Psoas muscle (tissue), 8 donors: ENCODE results near the gene RAP1B. TPM values are rescaled to one million over a fixed set of nuclear protein-coding genes. Genes with fewer than 3 reads are reported as not detected.

ENCODE experiments used
- ATAC-seq, 4 donors: fragments of 200-7000 bp; cut with Tn5 transposase; one replicate each; pipeline ENCODE4 v1.9.1; 2020; ENCODE audit warnings: moderate library complexity in 3 of 4, mild to moderate bottlenecking in 2 of 4
- DNase-seq, 2 donors: peaks; one replicate each; pipeline ENCODE4 v3.0.0-alpha.2; 2020
- H3K27ac ChIP-seq: fragments of 200-600 bp; one replicate; pipeline ENCODE4 v1.8.0; 2022
- H3K27me3 ChIP-seq, 3 donors: fragments of 200-600 bp in 1 of 3; one replicate each; pipeline versions ENCODE4 v1.6.1 to v1.8.0; 2013 to 2022; ENCODE audit warnings: low read length in 2 of 3, mild to moderate bottlenecking in 2 of 3, moderate library complexity in 1 of 3; ENCODE audit not compliant: insufficient read depth in 3 of 3
- H3K36me3 ChIP-seq, 2 donors: fragments of 200-600 bp in 1 of 2; one replicate each; pipeline versions ENCODE4 v1.6.1 to v1.8.0; 2013 to 2022; ENCODE audit warnings: low read depth in 1 of 2, mild to moderate bottlenecking in 1 of 2, moderate library complexity in 1 of 2; ENCODE audit not compliant: insufficient read depth in 1 of 2
- H3K4me1 ChIP-seq: fragments of 200-600 bp; one replicate; pipeline ENCODE4 v1.8.0; 2022
- H3K4me3 ChIP-seq: fragments of 200-600 bp; one replicate; pipeline ENCODE4 v1.8.0; 2022; ENCODE audit warnings: mild to moderate bottlenecking
- H3K9me3 ChIP-seq: fragments of 200-600 bp; one replicate; pipeline ENCODE4 v1.8.0; 2022
- CTCF ChIP-seq: fragments of 200-600 bp; IDR thresholded peaks from one replicate; pipeline ENCODE4 v1.8.0; 2022; ENCODE audit warnings: antibody characterized with exemption
- WGBS, 3 donors: extraction: QIAGEN DNeasy Blood & Tissue Kit; methylation state at CpG; one replicate each; pipeline versions ENCODE4 v1.1.6 to v1.1.7; 2013; 5-methylcytosine and 5-hydroxymethylcytosine counted together
- intact Hi-C, 2 donors: fragments of 100-400 bp; cut with DNase I; formaldehyde crosslinking; loops; one replicate each; pipeline versions ENCODE4 v1.11.0 to v1.14.2; 2022
- polyA plus RNA-seq, 3 donors: library from polyadenylated mRNA; stranded (reverse); fragments of 200-250 nt; gene quantifications; one replicate each; pipeline ENCODE4 v1.2.3, GENCODE V29; 2013
- total RNA-seq, 4 donors: library from RNA; stranded (reverse); fragmentation: NEBNext Ultra II Directional in 2 of 4; extraction: Animal tissue kit (Norgen Biotek cat#: 25700) in 2 of 4; gene quantifications; one replicate each; pipeline versions ENCODE4 v1.2.1 to v1.2.4, GENCODE V29; 2021 to 2023
- donor health status: healthy with polysubstance abuse.
- donor health status: DM: no; HTN: no; CAD: no; lungs with moderate emphysema.
- donor health status: Bipolar disorder and iron deficiency.
- donor health status: healthy.
- donor health status: DM: yes; HTN: yes; CAD: no.
- donor health status: DM: no; HTN: no; CAD: no.
- donor health status: DM: no; HTN: no; CAD: no.
- donor health status: DM: yes; HTN: yes; CAD: no.

RAP1B gene
- total and polyA plus RNA-seq, 7 donors = 36.2 to 85.7 (median 59.0) TPM

- peaks cover 14% of the 10 kb centered on the region for H3K4me1 ChIP-seq
- H3K27ac ChIP-seq = peak within 1 kb of the TSS; percentile 81
- WGBS, 3 donors = 0 to 1% (median 0%) methylated on average over 44 of the region's 44 CpGs
- peak; percentile 99 to 100 (median 99) for ATAC-seq
- H3K27me3 ChIP-seq = no peaks in the 10 kb centered on the region
- no peaks in the 10 kb centered on the region for H3K9me3 ChIP-seq
- intact Hi-C loops = loop anchor here (5.0 to 10.0 kb wide), 4 partner anchors 72 to 1420 kb away; partner anchors contain the start of genes RAP1B (in 2 of the 2) and CAND1 (in 1 of the 2)
- peak; percentile 99 to 100 for DNase-seq
- peak; percentile 11 for TF ChIP-seq CTCF
- H3K36me3 ChIP-seq = peaks cover 0 to 25% of the 10 kb centered on the region in 2 donors
- H3K4me3 ChIP-seq = peak within 1 kb of the TSS; percentile 86
Observed at GRCh38 chr12:68686595-68687521, 76.2 kb downstream of the RAP1B start, which contains the start of gene NUP107. Gene NUP107 (plus strand): TSS chr12:68686978. CDS start chr12:68687066, 88 bp downstream.

DNA sequence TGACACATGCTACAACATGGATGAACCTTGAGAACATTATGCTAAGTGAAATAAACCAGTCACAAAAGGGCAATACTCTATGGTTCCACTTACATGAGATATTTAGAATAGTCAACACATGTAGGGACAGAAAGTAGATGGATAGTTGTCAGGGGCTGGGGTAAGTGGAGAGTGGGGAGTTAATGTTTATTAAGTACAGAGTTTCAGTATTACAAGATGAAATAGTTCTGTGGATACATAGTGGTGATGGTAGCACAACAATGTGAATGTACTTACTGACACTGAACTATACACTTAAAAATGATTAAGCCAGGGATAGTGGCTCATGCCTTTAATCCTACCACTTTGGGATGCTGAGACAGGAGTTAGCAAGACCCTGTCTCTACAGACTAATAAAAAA, 84.8 kb downstream of the RAP1B start:
- Histone ChIP-seq H3K27me3 (no peaks in the 10 kb centered on the region), H3K27ac (no peak overlapping the region), H3K36me3 (peaks cover 3 to 98% of the 10 kb centered on the region in 2 donors), H3K4me1 (no peaks in the 10 kb centered on the region), H3K9me3 (no peaks in the 10 kb centered on the region), H3K4me3 (no peak overlapping the region)
- ATAC-seq (no peak), DNase-seq (no peak)
- intact Hi-C loops = loop anchor here in 1 of 2 donors (5.0 kb wide), 1 partner anchor 42 kb away; no protein-coding TSS in a partner anchor
- no peak for TF ChIP-seq CTCF

GRCh38 chr12:68699486-68699885, 88.8 kb downstream of the RAP1B start:
- intact Hi-C loops = loop anchor here in 1 of 2 donors (5.0 kb wide), 1 partner anchor 38 kb away; no protein-coding TSS in a partner anchor
- ATAC-seq (no peak), DNase-seq (no peak)
- Histone ChIP-seq H3K4me1 (no peaks in the 10 kb centered on the region), H3K9me3 (no peaks in the 10 kb centered on the region), H3K27me3 (no peaks in the 10 kb centered on the region), H3K4me3 (no peak overlapping the region), H3K36me3 (peaks cover 0 to 100% of the 10 kb centered on the region in 2 donors), H3K27ac (no peak overlapping the region)
- no peak for TF ChIP-seq CTCF
- 74 to 95% (median 83%) methylated on average over 1 of the region's 1 CpG for WGBS, 3 donors

Other genes with a start within 250 kb of the RAP1B start
- gene NUP107, start 76.1 kb downstream of the RAP1B start, total RNA-seq = 10 to 100 TPM; 17.6 to 21.1 (median 20.2) TPM
- 10 to 100 TPM in 2 of 3 donors, 1 to 10 TPM in 1; 9.2 to 22.8 (median 15.2) TPM for gene NUP107, start 76.1 kb downstream of the RAP1B start, polyA plus RNA-seq
- 1 to 10 TPM; 4.2 to 7.5 (median 6.0) TPM for gene SLC35E3, start 135.3 kb downstream of the RAP1B start, total RNA-seq
- gene SLC35E3, start 135.3 kb downstream of the RAP1B start, polyA plus RNA-seq = 1 to 10 TPM; 2.9 to 3.6 (median 2.9) TPM
- 100 to 1,000 TPM in 1 of 4 donors, 10 to 100 TPM in 3; 51.8 to 455 (median 77.6) TPM for gene MDM2, start 197.3 kb downstream of the RAP1B start, total RNA-seq
- gene MDM2, start 197.3 kb downstream of the RAP1B start, polyA plus RNA-seq = 10 to 100 TPM; 25.0 to 34.2 (median 26.0) TPM